OCI-LY3 (cell line): ENCODE results near the gene MN1.

Source experiments
- H2AFZ ChIP-seq: fragments of 200-600, 300-600 bp; shearing (Covaris generic); 2 replicates; pipeline ENCODE4 v1.6.0; 2014; ENCODE audit warnings: antibody characterized with exemption, low read depth, low read length
- H3K27ac ChIP-seq: fragments of 200-600, 300-600 bp; sonication (generic); 2 replicates; pipeline ENCODE4 v1.5.1; 2014; ENCODE audit warnings: mild to moderate bottlenecking, low read length, moderate library complexity, mixed read lengths
- H3K27me3 ChIP-seq: fragments of 200-600, 300-600 bp; sonication (generic); 2 replicates; pipeline ENCODE4 v1.6.1; 2014; ENCODE audit warnings: low read depth, low read length, mixed read lengths
- H3K36me3 ChIP-seq: fragments of 200-600, 300-600 bp; sonication (generic); replicated peaks from 2 replicates; pipeline ENCODE3; 2014; ENCODE audit warnings: low read depth, low read length, mixed read lengths
- H3K4me1 ChIP-seq: fragments of 300-600, 200-600 bp; sonication (generic); 2 replicates; pipeline ENCODE4 v1.6.1; 2014; ENCODE audit warnings: low read length, mixed read lengths
- H3K4me2 ChIP-seq: fragments of 200-600, 300-600 bp; sonication (generic); 2 replicates; pipeline ENCODE4 v1.6.1; 2014; ENCODE audit warnings: low read length, mixed read lengths
- H3K4me3 ChIP-seq: fragments of 300-600, 200-600 bp; sonication (generic); 2 replicates; pipeline ENCODE4 v1.5.1; 2014; ENCODE audit warnings: antibody characterized with exemption, mild to moderate bottlenecking, low read length, moderate library complexity
- H3K79me2 ChIP-seq: fragments of 300-600, 200-600 bp; shearing (Covaris generic); 2 replicates; pipeline ENCODE4 v1.6.1; 2014; ENCODE audit warnings: mild to moderate bottlenecking, low read length, mixed read lengths
- H3K9ac ChIP-seq: fragments of 300-600, 200-600 bp; shearing (Covaris generic); 2 replicates; pipeline ENCODE4 v1.6.0; 2014; ENCODE audit warnings: mild to moderate bottlenecking, low read length, moderate library complexity
- H3K9me3 ChIP-seq: fragments of 200-600, 300-600 bp; shearing (Covaris generic); 2 replicates; pipeline ENCODE4 v1.6.1; 2014; ENCODE audit warnings: low read length, mixed read lengths; ENCODE audit not compliant: insufficient read depth
- H4K20me1 ChIP-seq: fragments of 200-600, 300-600 bp; sonication (generic); 2 replicates; pipeline ENCODE4 v1.6.1; 2016; ENCODE audit warnings: low read length, mixed read lengths; ENCODE audit not compliant: insufficient read depth
- EZH2phosphoT487 ChIP-seq: fragments of 200-600 bp; shearing (Covaris generic); IDR thresholded peaks from 2 replicates; pipeline ENCODE4 v1.6.1; 2018; ENCODE audit warnings: antibody characterized with exemption, mixed run types, low read depth
- TF ChIP-seq, protein P1 (sequence below): fragments of 200-600, 300-600 bp; sonication (generic); IDR thresholded peaks from 2 replicates; pipeline ENCODE4 v1.5.1; 2014; ENCODE audit warnings: antibody characterized with exemption, low read length, low read depth

MN1 gene

DNA sequence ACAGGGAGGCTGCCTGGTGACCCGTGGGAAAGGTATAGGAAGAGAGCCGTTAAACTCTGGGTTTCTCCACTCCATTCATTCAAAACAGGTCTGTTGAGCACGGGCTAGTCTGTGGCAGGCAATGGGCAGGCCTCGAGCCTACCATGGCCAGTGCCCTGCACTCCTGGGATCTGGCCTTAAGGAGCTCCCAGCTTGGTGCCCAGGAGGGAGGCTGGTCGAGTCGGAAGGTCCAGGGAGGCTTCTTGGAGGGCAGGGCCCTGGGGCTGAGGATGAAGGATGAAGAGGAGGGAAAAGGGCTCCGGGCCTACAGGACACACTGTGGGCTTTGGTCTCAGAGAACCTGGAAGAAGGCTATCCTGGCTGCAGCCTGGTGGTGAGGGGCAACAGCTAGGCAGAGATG, 41.9 kb upstream of the MN1 start:
- no peaks in the 10 kb centered on the region for H4K20me1 ChIP-seq
- no peaks in the 10 kb centered on the region for H3K79me2 ChIP-seq
- H2AFZ ChIP-seq = no peak overlapping the region
- H3K9ac ChIP-seq = no peak overlapping the region
- peaks cover 20% of the 10 kb centered on the region for H3K36me3 ChIP-seq
- H3K27me3 ChIP-seq = no peaks in the 10 kb centered on the region
- H3K4me3 ChIP-seq = no peak overlapping the region
- H3K4me1 ChIP-seq = no peaks in the 10 kb centered on the region; the same call in 1 of the 2 replicates
- no peak overlapping the region for H3K4me2 ChIP-seq
- TF ChIP-seq, protein P1, sequence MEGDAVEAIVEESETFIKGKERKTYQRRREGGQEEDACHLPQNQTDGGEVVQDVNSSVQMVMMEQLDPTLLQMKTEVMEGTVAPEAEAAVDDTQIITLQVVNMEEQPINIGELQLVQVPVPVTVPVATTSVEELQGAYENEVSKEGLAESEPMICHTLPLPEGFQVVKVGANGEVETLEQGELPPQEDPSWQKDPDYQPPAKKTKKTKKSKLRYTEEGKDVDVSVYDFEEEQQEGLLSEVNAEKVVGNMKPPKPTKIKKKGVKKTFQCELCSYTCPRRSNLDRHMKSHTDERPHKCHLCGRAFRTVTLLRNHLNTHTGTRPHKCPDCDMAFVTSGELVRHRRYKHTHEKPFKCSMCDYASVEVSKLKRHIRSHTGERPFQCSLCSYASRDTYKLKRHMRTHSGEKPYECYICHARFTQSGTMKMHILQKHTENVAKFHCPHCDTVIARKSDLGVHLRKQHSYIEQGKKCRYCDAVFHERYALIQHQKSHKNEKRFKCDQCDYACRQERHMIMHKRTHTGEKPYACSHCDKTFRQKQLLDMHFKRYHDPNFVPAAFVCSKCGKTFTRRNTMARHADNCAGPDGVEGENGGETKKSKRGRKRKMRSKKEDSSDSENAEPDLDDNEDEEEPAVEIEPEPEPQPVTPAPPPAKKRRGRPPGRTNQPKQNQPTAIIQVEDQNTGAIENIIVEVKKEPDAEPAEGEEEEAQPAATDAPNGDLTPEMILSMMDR = no peak
- TF ChIP-seq EZH2phosphoT487 = no peak
- no peak overlapping the region for H3K27ac ChIP-seq
- H3K9me3 ChIP-seq = no peaks in the 10 kb centered on the region

DNA sequence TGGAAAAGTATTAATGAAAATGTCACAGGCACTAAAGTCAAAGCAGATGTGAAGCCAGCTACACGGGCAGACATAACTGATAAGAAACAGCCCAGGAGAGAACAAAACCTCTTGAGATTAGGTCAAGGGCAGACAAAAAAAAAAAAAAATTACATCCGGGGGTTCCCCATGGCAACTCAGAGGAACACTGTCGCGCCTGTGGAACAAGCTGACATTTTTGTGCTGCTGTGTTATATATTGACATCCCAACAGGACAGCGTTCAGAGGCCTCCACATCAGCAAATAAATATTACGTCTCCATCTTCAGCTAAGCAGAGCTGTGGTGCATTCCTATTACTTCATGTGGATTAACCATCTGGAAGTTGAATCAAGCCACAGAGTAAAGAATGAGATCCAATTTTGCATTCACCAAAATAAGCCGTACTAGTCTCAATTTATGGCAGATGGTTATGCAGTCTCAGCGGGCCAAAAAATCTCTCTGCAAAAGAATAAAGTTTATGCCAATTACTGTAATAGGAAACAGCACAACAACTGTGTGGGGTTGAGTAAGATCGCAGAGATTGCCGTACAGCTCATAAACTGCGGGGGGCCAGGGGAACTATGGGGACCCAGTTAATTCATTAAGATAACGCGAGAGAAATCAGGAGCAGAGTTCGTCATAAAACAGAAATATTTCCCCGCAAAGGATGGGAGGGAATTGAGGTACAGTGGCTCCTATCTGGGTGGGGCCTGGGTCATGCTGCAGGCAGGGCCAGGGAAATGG, 41.3 kb upstream of the MN1 start:
- Histone ChIP-seq H3K79me2 (no peaks in the 10 kb centered on the region), H3K27ac (no peak overlapping the region), H3K4me3 (no peak overlapping the region), H3K4me2 (no peak overlapping the region), H3K9ac (no peak overlapping the region), H3K27me3 (no peaks in the 10 kb centered on the region), H3K9me3 (no peaks in the 10 kb centered on the region), H4K20me1 (no peaks in the 10 kb centered on the region), H2AFZ (no peak overlapping the region), H3K4me1 (no peaks in the 10 kb centered on the region; the same call in 1 of the 2 replicates), H3K36me3 (peaks cover 17% of the 10 kb centered on the region)
- TF ChIP-seq EZH2phosphoT487 = no peak
- TF ChIP-seq, protein P1 = no peak

DNA sequence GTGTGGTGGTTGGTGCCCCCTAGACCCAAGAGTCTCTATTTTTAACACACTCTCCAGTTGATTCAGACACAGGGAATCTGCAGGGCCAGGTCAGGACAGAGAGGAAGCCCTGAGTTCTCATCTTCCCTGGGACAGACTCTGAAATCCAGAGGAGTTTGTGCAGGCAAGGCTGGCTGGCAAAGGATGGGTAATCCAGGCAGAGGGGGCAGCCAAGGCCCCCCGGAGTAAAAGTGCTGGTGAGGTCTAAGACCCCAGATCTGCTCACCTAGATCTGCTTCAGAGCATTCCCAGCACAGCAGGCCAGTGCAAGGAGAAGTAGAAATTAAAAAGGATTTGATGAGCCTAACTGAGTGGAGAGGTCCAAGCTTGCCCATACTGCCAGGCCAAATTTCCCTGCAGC, 40.6 kb upstream of the MN1 start:
- TF ChIP-seq, protein P1 = no peak
- no peak for TF ChIP-seq EZH2phosphoT487

DNA sequence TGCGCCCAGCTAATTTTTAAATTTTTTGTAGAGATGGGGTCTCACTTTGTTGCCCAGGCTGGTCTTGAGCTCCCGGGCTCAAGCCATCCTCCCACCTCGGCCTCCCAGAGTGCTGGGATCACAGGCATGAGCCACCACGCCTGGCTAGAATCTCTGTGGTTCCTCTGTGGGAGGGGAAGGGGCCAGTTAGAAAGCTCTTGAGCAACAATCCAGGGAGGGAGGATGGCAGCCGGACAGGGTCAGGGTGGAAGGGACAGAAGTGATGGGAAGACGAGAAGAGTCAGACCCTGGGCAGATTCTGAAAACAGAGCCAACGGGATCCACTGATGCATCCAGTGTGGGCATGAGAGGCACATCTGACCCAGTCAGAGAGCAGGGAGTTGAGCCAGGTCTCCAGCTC, 38.9 kb upstream of the MN1 start:
- Histone ChIP-seq H3K27ac (no peak overlapping the region), H3K27me3 (no peaks in the 10 kb centered on the region), H3K9ac (no peak overlapping the region), H3K36me3 (peaks cover 4% of the 10 kb centered on the region), H3K79me2 (no peaks in the 10 kb centered on the region), H3K4me1 (no peaks in the 10 kb centered on the region; the same call in 1 of the 2 replicates), H3K4me3 (no peak overlapping the region), H3K9me3 (no peaks in the 10 kb centered on the region), H4K20me1 (no peaks in the 10 kb centered on the region), H3K4me2 (no peak overlapping the region), H2AFZ (no peak overlapping the region)
- TF ChIP-seq, protein P1 = no peak
- no peak for TF ChIP-seq EZH2phosphoT487

More for the DNA sequence above, 40.6 kb upstream of the MN1 start:
- Histone ChIP-seq H4K20me1 (no peaks in the 10 kb centered on the region), H3K4me3 (no peak overlapping the region), H2AFZ (no peak overlapping the region), H3K4me1 (no peaks in the 10 kb centered on the region; the same call in 1 of the 2 replicates), H3K9me3 (no peaks in the 10 kb centered on the region), H3K4me2 (no peak overlapping the region), H3K36me3 (peaks cover 14% of the 10 kb centered on the region), H3K79me2 (no peaks in the 10 kb centered on the region), H3K9ac (no peak overlapping the region), H3K27me3 (no peaks in the 10 kb centered on the region), H3K27ac (no peak overlapping the region)
